ENCODE measurements around the gene CYBC1. TPM values are rescaled to one million over a fixed set of nuclear protein-coding genes. Genes with fewer than 3 reads are reported as not detected.

Gene CYBC1
- total and polyA plus RNA-seq, 4 donors, result 23.2 to 45.6 (median 34.9) TPM

GRCh38 chr17:82433560-82434215 is 16.9 kb downstream of the CYBC1 start:
- Histone ChIP-seq H3K9ac (ENCODE audit: low read depth in 1 of 2, low read length in 2 of 2) (no peak overlapping the region), H3K4me3 (ENCODE audit: low read depth in 1 of 3, low read length in 3 of 3) (no peak overlapping the region), H3K4me1 (ENCODE audit: control insufficient read depth in 4 of 4, insufficient read depth in 4 of 4, low read length in 3 of 4) (peaks cover 4 to 14% (median 7%) of the 10 kb centered on the region in 4 donors), H3K27ac (ENCODE audit: low read depth in 1 of 2, low read length in 2 of 2) (no peak overlapping the region), H3K36me3 (ENCODE audit: control insufficient read depth in 4 of 4, insufficient read depth in 3 of 4, low read depth in 1 of 4, low read length in 3 of 4) (peaks cover 0 to 9% (median 6%) of the 10 kb centered on the region in 4 donors), H3K9me3 (ENCODE audit: control insufficient read depth in 4 of 4, low read length in 3 of 4) (no peaks in the 10 kb centered on the region), H3K27me3 (ENCODE audit: control insufficient read depth in 4 of 4, insufficient read depth in 4 of 4, low read length in 3 of 4) (no peaks in the 10 kb centered on the region)
- 91% methylated on average over 32 of the region's 32 CpGs for WGBS
- DNase-seq (ENCODE audit: low spot score), result no peak
- TF ChIP-seq RAD21 (IDR thresholded peaks at IDR 0.05) (no peak), EGR1 (IDR thresholded peaks at IDR 0.05; ENCODE audit: low read depth in 2 of 2) (no peak), CTCF (IDR thresholded peaks at IDR 0.05; ENCODE audit: low read depth, low read length, missing input control) (no peak), GABPA (IDR thresholded peaks at IDR 0.05 in 1 of 2, conservative IDR thresholded peaks at IDR 0.05 in 1 of 2) (no peak), SP1 (IDR thresholded peaks at IDR 0.05) (no peak), MAX (IDR thresholded peaks at IDR 0.05) (no peak), HNF4A (conservative IDR thresholded peaks at IDR 0.05) (no peak), NR2F2 (IDR thresholded peaks at IDR 0.05) (no peak), RXRA (IDR thresholded peaks at IDR 0.05) (no peak), FOXA1 (IDR thresholded peaks at IDR 0.05) (no peak), FOXA2 (IDR thresholded peaks at IDR 0.05) (no peak), YY1 (IDR thresholded peaks at IDR 0.05) (no peak), ZBTB33 (IDR thresholded peaks at IDR 0.05) (no peak), JUND (IDR thresholded peaks at IDR 0.05) (no peak), TAF1 (conservative IDR thresholded peaks at IDR 0.05) (no peak)
- TF ChIP-seq, protein P1, sequence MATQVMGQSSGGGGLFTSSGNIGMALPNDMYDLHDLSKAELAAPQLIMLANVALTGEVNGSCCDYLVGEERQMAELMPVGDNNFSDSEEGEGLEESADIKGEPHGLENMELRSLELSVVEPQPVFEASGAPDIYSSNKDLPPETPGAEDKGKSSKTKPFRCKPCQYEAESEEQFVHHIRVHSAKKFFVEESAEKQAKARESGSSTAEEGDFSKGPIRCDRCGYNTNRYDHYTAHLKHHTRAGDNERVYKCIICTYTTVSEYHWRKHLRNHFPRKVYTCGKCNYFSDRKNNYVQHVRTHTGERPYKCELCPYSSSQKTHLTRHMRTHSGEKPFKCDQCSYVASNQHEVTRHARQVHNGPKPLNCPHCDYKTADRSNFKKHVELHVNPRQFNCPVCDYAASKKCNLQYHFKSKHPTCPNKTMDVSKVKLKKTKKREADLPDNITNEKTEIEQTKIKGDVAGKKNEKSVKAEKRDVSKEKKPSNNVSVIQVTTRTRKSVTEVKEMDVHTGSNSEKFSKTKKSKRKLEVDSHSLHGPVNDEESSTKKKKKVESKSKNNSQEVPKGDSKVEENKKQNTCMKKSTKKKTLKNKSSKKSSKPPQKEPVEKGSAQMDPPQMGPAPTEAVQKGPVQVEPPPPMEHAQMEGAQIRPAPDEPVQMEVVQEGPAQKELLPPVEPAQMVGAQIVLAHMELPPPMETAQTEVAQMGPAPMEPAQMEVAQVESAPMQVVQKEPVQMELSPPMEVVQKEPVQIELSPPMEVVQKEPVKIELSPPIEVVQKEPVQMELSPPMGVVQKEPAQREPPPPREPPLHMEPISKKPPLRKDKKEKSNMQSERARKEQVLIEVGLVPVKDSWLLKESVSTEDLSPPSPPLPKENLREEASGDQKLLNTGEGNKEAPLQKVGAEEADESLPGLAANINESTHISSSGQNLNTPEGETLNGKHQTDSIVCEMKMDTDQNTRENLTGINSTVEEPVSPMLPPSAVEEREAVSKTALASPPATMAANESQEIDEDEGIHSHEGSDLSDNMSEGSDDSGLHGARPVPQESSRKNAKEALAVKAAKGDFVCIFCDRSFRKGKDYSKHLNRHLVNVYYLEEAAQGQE (IDR thresholded peaks at IDR 0.05), result no peak

Measured in liver (tissue), 9 donors.